CD4-positive, alpha-beta T cell (primary cell): ENCODE measurements around the gene EXOSC5. TPM values are rescaled to one million over a fixed set of nuclear protein-coding genes. Genes with fewer than 3 reads are reported as not detected.
A peak's percentile ranks its signal among the peaks of the same experiment; 100 is the strongest.

Experiments
- ATAC-seq: fragments of 200-7000 bp; cut with Tn5 transposase; one replicate; pipeline ENCODE4 v1.10.0; 2022; ENCODE audit warnings: mild to moderate bottlenecking; ENCODE audit not compliant: poor library complexity
- CTCF ChIA-PET: fragments of 350-600 bp; sonication (Branson Sonifier 250); formaldehyde crosslinking; loops from one replicate; lab custom pipeline; 2021; ENCODE audit warnings: antibody characterized with exemption, inconsistent platforms; lab: Charles Lee
- POLR2A ChIA-PET: fragments of 350-600 bp; sonication (Branson Sonifier 250); formaldehyde crosslinking; loops from one replicate; lab custom pipeline; 2021; ENCODE audit warnings: antibody characterized with exemption, inconsistent platforms; lab: Charles Lee
- DNase-seq, 14 experiments: peaks; one replicate each; pipeline ENCODE4 v3.0.0-alpha.2; 2013 to 2020; ENCODE audit warnings: mixed read lengths in 2 of 14
- H3K27ac ChIP-seq, 2 donors: one replicate each; pipeline versions ENCODE4 v1.5.1 to v1.7.0; 2013; ENCODE audit warnings: low read length in 2 of 2, low read depth in 1 of 2, mild to moderate bottlenecking in 1 of 2
- H3K27me3 ChIP-seq, 2 experiments: 1 replicate in 1 of 2; 2 replicates in 1 of 2; pipeline versions ENCODE4 v1.6.1 to v1.7.0; 2013; ENCODE audit warnings: low read length in 2 of 2, control low read depth in 1 of 2, mild to moderate bottlenecking in 1 of 2, moderate library complexity in 1 of 2; ENCODE audit not compliant: insufficient read depth in 2 of 2, control insufficient read depth in 1 of 2
- H3K36me3 ChIP-seq: one replicate; pipeline ENCODE4 v1.6.1; 2013; ENCODE audit warnings: low read length, control low read depth; ENCODE audit not compliant: insufficient read depth
- H3K4me1 ChIP-seq: one replicate; pipeline ENCODE4 v1.6.1; 2013; ENCODE audit warnings: low read length, control low read depth; ENCODE audit not compliant: insufficient read depth
- H3K4me3 ChIP-seq: one replicate; pipeline ENCODE4 v1.5.1; 2013; ENCODE audit warnings: mild to moderate bottlenecking, low read length, moderate library complexity
- H3K9me3 ChIP-seq, 2 experiments: 1 replicate in 1 of 2; 2 replicates in 1 of 2; pipeline versions ENCODE4 v1.6.1 to v1.7.0; 2013; ENCODE audit warnings: low read length in 2 of 2, mild to moderate bottlenecking in 2 of 2, control low read depth in 1 of 2, moderate library complexity in 1 of 2; ENCODE audit not compliant: control insufficient read depth in 1 of 2, insufficient read depth in 1 of 2
- H3K27ac Mint-ChIP-seq: one replicate; pipeline ENCODE4 v1.8.0; 2020; ENCODE audit warnings: mixed read lengths
- H3K27me3 Mint-ChIP-seq: one replicate; pipeline ENCODE4 v1.8.0; 2021; ENCODE audit warnings: mixed read lengths
- H3K36me3 Mint-ChIP-seq: one replicate; pipeline ENCODE4 v1.8.0; 2021; ENCODE audit warnings: low read depth, mixed read lengths
- H3K4me1 Mint-ChIP-seq: one replicate; pipeline ENCODE4 v1.8.0; 2021; ENCODE audit warnings: low read depth, mixed read lengths
- H3K4me3 Mint-ChIP-seq: one replicate; pipeline ENCODE4 v1.8.0; 2020; ENCODE audit warnings: mild to moderate bottlenecking, mixed read lengths
- H3K9me3 Mint-ChIP-seq: one replicate; pipeline ENCODE4 v1.8.0; 2020; ENCODE audit warnings: mixed read lengths
- intact Hi-C, 2 experiments: fragments of 100-400 bp; cut with DNase I in 1 of 2; cut with micrococcal nuclease in 1 of 2; formaldehyde crosslinking; loops; one replicate each; pipeline versions ENCODE4 v1.15.1 to v1.9.0; 2023 to 2025; cut with DNase I, micrococcal nuclease
- total RNA-seq, 174 experiments: library from RNA in 2 of 174; stranded (reverse) in 2 of 174; gene quantifications; one replicate each; pipeline ENCODE4 v1.2.3 and lab custom pipeline; 2021 to 2026
- TF ChIP-seq, protein P1 (sequence below): fragments of 200-600 bp; IDR thresholded peaks from one replicate; pipeline ENCODE4 v1.8.0; 2022; ENCODE audit warnings: antibody characterized with exemption, mild to moderate bottlenecking

The EXOSC5 gene
- total RNA-seq, 2 experiments from 2014 or later: 6.5 to 7.5 TPM

DNA sequence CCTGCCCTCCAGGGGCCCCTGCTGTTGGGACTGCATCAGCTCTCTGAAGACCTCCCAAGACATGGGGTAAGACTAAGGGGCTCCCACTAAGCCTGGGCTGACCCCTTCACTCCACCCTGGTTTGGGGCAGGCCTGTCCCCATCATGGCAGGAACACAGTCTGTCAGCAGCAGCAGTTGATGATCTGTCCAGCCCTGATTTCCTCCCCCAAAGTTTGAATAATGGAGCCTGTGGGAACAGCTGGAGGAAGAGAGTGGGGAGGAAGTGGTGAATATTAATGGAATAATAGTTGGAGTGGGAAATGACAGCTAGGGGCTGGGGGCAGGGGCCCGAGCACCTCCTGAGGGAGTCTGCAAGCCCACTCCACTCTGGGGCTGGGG is 31.3 kb upstream of the EXOSC5 start:
- Mint-ChIP-seq H3K9me3 (no peaks in the 10 kb centered on the region), H3K4me3 (no peak overlapping the region), H3K36me3 (peaks cover 48% of the 10 kb centered on the region), H3K4me1 (peaks cover 36% of the 10 kb centered on the region), H3K27ac (peak overlapping the region; percentile 75), H3K27me3 (no peaks in the 10 kb centered on the region)
- ChIA-PET CTCF (interaction anchor here (0.5 to 1.2 kb wide), 3 partner anchors 11 to 292 kb away, joined by 3 to 6 read pairs (median 4); partner anchors contain the start of gene DMAC2), POLR2A (interaction anchor here (1.2 to 1.7 kb wide), 2 partner anchors 11 to 164 kb away, joined by 4 to 8 read pairs; partner anchors contain the start of genes DMAC2 and HNRNPUL1)
- H3K27ac ChIP-seq: peak overlapping the region; percentile 41 to 76
- peaks cover 63% of the 10 kb centered on the region for H3K4me1 ChIP-seq
- peaks cover 47% of the 10 kb centered on the region for H3K36me3 ChIP-seq
- intact Hi-C loops: no loop called here
- TF ChIP-seq, protein P1, sequence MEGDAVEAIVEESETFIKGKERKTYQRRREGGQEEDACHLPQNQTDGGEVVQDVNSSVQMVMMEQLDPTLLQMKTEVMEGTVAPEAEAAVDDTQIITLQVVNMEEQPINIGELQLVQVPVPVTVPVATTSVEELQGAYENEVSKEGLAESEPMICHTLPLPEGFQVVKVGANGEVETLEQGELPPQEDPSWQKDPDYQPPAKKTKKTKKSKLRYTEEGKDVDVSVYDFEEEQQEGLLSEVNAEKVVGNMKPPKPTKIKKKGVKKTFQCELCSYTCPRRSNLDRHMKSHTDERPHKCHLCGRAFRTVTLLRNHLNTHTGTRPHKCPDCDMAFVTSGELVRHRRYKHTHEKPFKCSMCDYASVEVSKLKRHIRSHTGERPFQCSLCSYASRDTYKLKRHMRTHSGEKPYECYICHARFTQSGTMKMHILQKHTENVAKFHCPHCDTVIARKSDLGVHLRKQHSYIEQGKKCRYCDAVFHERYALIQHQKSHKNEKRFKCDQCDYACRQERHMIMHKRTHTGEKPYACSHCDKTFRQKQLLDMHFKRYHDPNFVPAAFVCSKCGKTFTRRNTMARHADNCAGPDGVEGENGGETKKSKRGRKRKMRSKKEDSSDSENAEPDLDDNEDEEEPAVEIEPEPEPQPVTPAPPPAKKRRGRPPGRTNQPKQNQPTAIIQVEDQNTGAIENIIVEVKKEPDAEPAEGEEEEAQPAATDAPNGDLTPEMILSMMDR: no peak
- H3K9me3 ChIP-seq: no peaks in the 10 kb centered on the region
- no peak for ATAC-seq
- peak overlapping the region; percentile 54 for H3K4me3 ChIP-seq
- H3K27me3 ChIP-seq: no peaks in the 10 kb centered on the region
- no peak for DNase-seq

DNA sequence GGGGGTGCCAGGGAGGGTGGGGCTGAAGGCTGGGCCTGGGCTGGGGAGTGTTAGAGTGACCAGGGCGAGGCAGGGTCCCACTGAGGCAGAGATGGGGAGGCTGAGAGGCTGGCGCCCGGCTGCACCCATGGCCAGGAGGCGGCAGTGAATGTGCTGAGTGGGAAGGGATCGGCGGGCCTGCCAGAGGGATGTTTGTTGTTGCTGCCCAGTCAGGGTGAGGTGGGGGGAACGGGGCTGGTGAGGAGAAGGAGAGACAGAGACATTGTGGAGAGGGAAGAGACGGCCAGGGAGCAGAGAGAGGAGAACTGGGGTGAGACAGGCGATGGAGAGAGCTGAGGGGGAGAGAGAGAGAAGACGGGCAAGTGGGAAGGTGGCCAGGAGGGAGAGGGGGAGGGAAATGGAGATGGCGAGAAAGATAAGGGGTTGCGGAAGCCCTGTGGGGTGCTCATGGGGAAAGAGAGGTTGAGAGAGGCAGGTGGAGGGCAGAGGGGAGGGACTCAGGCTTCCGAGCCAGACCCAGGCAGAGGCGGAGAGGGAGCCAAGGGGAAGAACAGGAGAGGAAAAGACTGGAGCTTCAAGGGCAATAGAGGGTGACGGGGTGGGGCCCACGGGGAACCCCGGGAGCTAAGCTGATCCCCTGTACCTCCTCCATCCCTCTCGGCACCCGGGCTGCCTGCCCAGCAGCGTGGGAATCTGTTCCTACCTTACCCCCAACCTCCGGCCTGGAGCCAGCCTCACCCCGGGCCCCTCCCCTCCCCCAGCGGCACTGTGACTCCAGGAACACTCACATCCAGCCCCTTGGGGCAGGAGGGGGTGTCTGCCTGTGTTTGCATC is 30.7 kb upstream of the EXOSC5 start:
- Histone ChIP-seq H3K4me1 (peaks cover 63% of the 10 kb centered on the region), H3K4me3 (peak overlapping the region; percentile 54), H3K27ac (peak overlapping the region; percentile 41 to 76), H3K9me3 (peaks cover 0 to under 1% of the 10 kb centered on the region in 2 experiments), H3K27me3 (no peaks in the 10 kb centered on the region), H3K36me3 (peaks cover 45% of the 10 kb centered on the region)
- TF ChIP-seq, protein P1: no peak
- H3K4me3 Mint-ChIP-seq: peak overlapping the region; percentile 83
- ChIA-PET POLR2A (interaction anchor here (1.7 kb wide), 1 partner anchor 164 kb away, joined by 8 read pairs; the partner anchor contains the start of gene HNRNPUL1), CTCF (interaction anchor here (0.5 to 1.2 kb wide), 2 partner anchors 12 to 224 kb away, joined by 3 to 6 read pairs; partner anchors contain the start of gene DMAC2)
- DNase-seq (peak in 10 of 14 experiments; percentile 15 to 81 (median 32)), ATAC-seq (peak; percentile 59)
- H3K36me3 Mint-ChIP-seq: peaks cover 45% of the 10 kb centered on the region
- intact Hi-C loops: no loop called here
- peak overlapping the region; percentile 75 for H3K27ac Mint-ChIP-seq
- peaks cover 36% of the 10 kb centered on the region for H3K4me1 Mint-ChIP-seq
- H3K27me3 Mint-ChIP-seq: no peaks in the 10 kb centered on the region
- no peaks in the 10 kb centered on the region for H3K9me3 Mint-ChIP-seq

DNA sequence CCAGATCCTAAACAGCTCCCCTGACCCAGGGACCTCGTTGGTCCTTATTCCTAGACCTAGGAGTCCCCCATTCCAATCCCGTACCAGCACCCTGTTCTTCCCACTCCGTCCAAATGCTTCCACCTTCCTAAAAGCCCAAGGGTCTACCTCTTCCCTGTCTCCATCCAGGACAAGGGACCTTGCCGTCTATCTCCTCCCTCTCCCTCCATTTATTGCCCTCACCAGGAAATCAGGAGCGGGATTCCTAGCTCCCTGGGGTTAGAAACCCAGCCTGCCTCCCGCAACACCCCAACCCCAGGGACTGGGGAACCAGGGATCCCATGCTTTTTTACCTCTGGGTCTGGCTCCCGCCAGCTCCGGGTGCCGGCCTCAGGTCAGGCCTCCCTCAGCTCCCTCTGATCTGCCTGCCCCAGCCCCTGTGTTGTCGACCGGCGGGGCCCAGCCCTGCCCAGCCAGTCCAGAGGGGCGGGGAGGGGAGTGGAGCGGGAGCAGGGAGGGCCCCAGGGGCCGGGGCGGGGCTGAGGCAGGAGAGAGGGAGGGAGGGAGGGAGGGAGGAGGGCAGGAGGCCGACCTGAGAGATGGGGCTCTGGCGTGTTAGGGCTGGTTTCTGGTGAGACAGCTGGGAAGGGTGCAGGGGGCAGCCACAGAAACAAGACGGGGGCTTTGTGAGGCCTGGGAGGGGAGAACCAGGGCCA is 29.9 kb upstream of the EXOSC5 start, which contains the start of gene B3GNT8:
Gene B3GNT8, minus strand, starts transcription at position 423 of the 695 bp plus-strand sequence. CDS start 596 bp downstream, outside the sequence.
- no peaks in the 10 kb centered on the region for H3K27me3 Mint-ChIP-seq

More for the DNA sequence above, 29.9 kb upstream of the EXOSC5 start, which contains the start of gene B3GNT8:
- Histone ChIP-seq H3K4me1 (peaks cover 63% of the 10 kb centered on the region), H3K36me3 (peaks cover 44% of the 10 kb centered on the region), H3K9me3 (peaks cover 0 to 6% of the 10 kb centered on the region in 2 experiments), H3K4me3 (peak within 1 kb of the TSS; percentile 54), H3K27me3 (no peaks in the 10 kb centered on the region), H3K27ac (peak within 1 kb of the TSS; percentile 41 to 76)
- peak; percentile 56 for ATAC-seq
- TF ChIP-seq, protein P1: no peak
- Mint-ChIP-seq H3K4me3 (peak within 1 kb of the TSS; percentile 83), H3K4me1 (peaks cover 36% of the 10 kb centered on the region), H3K27ac (peak within 1 kb of the TSS; percentile 75), H3K9me3 (no peaks in the 10 kb centered on the region), H3K36me3 (peaks cover 45% of the 10 kb centered on the region)
- CTCF ChIA-PET: interaction anchor here (0.8 kb wide), 1 partner anchor 119 kb away, joined by 3 read pairs; no protein-coding TSS in a partner anchor
- POLR2A ChIA-PET: interaction anchor here (0.7 kb wide), 1 partner anchor 137 kb away, joined by 3 read pairs; no protein-coding TSS in a partner anchor
- peak in 10 of 14 experiments; percentile 27 to 75 (median 44) for DNase-seq
- intact Hi-C loops: no loop called here
